Stimulated activated CD4-positive, alpha-beta T cell treated with anti-CD3 and anti-CD28 coated beads, Interleukin-15, amount 100 ng/mL, for 1 hour (primary cell): Measurements from ENCODE around the gene TMEM200A.

Source experiments
- DNase-seq, 2 donors: peaks; one replicate each; pipeline ENCODE4 v3.0.0-alpha.2; 2020; ENCODE audit warnings: low read depth in 1 of 2, low spot score in 1 of 2

The TMEM200A gene

DNA sequence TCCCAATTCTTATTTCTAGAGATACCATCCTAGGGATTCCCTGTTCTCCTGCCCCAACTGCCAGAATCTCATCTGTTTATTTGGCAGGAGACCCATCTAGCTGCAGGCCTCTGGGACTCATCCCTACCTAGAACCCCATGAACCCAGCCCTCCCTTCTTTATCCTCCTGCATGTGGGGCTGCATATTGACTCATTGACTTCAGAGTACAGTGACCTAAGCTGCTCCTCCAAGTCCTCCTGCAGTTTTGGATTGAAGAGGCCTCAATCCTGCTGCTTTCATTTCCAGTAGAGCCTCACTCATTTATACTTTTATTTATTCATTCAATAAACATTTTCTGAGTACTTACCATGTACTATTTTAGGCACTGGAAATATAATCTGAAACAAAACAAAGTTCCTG is 11.6 kb downstream of the TMEM200A start:
- DNase-seq: no peak

GRCh38 chr6:130377915-130378314 is 12.1 kb downstream of the TMEM200A start:
- DNase-seq: no peak

DNA sequence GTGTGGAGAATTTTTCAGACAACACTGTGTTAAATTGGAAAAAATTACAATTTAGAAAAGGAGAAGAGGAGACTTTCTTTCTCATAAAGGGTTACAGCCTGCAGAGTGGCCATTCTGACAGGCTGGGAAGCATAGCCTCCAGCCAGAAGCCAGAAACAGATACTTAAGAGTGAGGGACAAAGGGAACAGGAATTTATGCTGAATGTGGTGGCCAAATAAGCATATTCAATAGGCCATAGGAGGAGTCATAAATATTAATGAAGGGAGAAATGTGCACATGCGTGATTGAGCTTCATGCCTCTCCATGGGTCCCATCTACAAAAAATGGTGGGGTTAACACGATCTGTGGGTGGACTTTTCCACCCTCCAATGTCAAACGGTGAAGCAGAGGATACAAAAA is 13.4 kb downstream of the TMEM200A start:
- DNase-seq: no peak

DNA sequence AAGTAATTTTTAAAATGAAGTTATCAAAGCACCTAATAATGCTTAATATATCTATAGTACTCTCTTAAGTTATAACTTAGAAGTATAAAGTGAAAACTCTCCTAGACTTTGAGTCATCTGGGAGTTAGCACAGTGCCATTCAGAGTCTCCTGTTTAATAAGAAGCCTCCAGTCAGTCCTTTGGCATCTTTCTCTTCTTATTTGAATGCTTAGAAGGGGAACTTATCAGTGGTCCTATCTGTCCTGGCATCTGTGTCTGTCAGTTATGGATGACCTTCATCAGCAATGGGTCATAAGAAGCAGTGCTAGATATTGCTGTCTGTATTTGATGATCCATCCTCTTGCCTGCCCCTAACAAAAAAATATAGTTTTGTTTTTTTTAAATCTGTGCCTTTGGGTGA is 15.2 kb downstream of the TMEM200A start:
- DNase-seq: no peak

DNA sequence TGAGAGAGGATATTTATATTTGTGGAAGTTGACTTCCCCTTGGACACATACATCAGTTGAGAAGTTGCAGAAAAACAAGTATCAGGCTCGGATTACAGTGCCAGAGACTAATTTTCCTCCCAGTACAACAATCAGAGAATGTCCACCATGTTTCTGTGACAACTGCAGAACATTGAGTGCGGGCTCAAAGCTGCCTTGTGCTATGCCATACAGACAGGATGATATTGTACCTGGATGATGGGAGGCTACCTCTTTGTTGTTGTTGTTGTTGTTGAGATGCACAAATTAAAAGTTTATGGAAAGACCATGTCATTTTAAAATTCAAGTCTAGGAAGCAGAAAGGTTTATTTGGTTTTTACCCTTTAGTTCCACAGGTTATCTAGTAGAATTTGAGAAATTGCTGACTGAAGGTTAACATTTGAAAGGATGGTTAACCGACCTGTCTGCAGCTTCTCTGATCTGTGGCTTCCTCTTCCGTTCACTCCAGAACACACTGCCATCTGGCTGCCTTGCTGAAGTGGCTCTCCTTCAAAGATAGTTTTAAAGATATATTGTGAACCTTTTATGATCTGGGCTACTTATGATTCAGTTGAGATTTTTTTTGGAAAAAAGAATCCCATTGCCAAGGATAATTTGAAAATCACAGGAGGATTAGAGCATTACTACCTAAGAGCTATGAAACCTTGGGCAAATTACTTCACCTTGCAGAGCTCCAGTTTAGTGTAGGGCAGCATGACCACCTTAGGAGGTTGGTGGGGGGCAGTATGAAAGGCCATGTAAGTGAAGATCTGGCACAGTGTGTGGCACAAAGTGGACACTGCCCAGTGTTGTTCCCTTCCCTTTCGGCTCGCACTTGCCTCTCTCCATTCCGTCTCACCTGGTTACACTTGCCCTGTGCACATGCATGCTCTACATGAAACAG is 15.9 kb downstream of the TMEM200A start:
- DNase-seq: no peak

- no peak for DNase-seq
These were observed 17.2 kb downstream of the TMEM200A start for GRCh38 chr6:130382872-130383490.

GRCh38 chr6:130385064-130385695 is 19.4 kb downstream of the TMEM200A start:
- no peak for DNase-seq

DNA sequence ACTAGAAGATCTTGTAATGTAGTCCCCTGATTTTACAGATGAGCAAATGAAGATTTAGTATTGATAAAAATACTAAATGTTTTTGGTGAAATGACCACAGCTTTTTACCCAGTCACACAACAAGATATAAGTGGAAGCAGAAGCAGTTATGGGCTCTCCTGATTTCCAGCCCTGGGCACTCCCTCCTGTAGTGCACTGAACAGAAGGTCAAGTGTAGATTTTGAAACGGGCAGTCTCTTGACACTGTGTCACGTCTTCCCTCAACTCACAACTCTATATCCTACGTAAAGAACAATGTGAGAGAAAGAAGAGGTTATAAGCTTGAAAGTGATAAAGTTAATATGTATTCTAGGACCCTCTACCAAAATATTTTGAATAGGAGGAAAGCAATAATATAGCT is 23.3 kb downstream of the TMEM200A start:
- DNase-seq: no peak

DNA sequence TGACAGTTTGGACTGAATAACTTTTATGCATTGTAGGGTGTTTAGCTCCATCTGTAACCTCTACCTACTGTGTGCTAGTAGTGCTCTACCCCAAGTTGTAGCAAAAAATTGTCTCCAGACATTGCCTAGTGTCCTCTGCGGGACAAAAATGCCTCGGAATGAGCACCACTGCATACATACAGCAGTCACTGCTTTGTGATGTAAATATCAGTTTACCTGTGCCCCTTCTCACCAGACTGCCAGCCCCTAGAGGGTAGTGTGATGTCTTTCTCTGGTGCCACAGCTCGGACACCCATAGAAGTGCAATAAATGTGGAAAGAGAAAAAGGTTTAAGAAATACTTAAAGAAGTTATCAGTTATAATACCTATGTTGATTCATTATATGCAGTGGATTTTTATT is 25.1 kb downstream of the TMEM200A start:
- no peak for DNase-seq

DNA sequence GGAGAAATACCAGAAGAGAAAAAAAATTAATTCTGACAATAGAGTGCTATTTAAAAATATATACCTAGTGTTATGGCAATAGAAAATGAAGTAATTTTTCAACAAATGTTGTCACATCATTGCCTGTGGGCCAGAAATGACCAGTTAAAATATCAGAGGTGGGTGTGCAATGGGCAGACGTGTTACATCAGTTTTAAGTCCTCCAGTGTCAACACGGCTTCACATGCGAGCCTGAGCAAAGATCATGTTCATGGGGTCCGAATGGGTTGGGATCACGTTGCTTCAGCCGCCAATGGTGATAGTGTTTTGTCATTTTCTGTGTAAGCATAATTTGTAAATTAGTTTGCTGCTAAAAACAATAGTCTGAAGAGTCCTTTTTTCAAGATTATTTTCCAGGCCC is 27.5 kb downstream of the TMEM200A start:
- DNase-seq: no peak

GRCh38 chr6:130394246-130394645 is 28.4 kb downstream of the TMEM200A start:
- no peak for DNase-seq

DNA sequence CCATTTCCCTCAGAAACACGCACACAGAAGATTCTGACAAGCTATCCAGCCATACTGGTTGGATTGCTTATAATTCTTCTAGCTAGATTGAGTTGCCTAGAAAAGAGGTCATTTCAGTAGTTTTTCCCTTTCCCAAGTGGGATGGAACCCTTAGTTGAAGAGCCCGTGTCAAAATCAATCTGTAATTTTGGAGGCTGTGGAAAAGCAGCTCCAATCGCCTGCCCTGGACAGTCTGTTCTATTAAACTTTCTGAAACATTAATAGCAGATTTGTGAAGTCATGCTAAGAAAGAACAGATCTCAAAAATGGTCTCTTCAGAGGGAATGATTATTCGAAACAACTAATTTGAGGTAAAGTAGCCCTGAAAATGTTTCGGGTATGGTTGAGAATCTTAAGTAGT is 29.3 kb downstream of the TMEM200A start:
- no peak for DNase-seq

GRCh38 chr6:130396722-130397121 is 30.9 kb downstream of the TMEM200A start:
- no peak for DNase-seq

DNA sequence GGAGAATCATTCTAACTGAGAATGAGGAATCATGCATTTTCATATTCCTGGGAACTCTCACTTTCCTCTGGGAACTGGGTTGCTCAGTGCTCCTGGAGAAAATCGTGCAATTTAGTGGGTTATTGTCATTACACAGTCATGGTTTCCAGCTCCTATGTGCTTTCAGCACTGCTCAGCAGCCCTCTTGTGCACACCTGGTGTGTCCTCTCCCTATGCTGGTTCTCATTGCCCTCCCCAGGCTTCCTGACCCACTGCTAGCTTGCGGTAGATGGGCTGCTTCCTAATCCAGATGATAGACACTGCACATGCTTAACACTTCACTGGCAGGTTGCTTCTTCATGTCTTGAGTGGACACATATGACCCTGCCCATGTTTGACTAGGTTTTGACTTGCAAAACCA is 39.7 kb downstream of the TMEM200A start:
- DNase-seq: no peak

DNA sequence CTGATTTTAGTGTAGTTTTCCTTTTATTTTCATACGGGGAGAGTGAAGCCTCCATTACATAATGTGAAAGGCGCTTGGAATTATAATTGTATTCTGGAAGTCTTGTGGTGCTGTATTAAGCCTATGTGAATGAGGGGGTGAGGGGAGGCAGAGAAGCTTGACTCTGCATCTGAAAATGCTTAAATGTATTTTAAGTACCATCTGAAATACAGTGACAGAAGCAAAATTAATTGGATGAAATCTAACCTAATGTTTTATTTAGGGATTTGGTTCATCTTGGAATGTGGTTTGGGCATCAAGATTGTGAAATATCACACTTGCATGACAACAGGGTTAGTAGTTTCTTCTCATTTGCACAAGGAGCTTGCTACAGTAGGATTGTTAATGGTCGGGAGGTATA is 41.2 kb downstream of the TMEM200A start:
- no peak for DNase-seq

DNA sequence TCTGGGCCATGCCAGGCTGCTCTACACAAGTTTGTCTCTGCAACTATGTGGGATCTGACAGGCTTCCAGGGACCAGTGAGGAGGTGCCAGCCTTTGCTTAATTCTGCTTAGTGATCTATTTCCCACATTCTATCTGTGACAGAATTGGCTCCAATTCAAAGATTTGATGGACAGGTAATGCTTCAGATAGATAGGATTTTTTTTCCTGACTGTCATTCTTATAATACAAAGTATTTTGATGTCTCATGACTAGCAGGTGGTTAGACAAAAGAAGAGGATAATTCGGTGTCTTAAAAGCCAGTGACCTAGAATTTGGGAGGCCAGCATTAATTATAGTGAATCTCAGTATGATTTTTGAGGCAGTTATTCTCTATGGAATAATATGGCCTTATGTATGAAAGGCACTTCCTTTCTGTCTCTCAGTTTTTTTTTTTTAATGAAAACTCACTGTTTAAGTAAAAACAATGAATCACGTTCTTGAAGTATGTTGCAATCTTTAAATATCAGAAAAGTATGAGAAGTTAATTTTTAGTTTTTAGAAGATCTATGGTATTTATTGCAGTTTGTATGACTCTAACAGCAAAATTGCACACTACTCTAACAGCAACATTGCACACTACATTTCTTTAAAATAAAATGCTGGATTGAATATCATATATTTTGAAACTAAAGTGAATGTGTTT is 43.7 kb downstream of the TMEM200A start:
- DNase-seq: no peak

DNA sequence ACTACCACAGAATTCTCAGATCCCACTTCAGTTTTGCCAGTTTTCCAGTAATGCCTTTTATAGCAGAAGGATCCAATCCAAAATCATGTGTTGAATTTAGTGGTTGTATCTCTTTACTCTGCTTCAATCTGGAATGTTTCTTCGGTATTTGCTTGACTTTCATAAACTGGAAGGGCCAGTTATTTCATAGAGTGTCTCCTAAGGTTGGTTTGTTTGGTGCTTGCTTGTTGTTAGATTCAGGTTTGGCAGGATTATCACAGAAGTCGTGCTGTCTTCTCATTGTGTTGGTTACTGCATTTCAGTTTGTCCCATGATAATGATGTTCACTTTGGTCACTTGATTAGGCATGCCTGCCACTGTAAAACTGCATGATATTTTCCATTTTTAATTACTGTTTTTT is 45.7 kb downstream of the TMEM200A start:
- DNase-seq: no peak

GRCh38 chr6:130412556-130413290 is 46.9 kb downstream of the TMEM200A start:
- DNase-seq: no peak

- no peak for DNase-seq
These were observed 52.1 kb downstream of the TMEM200A start for GRCh38 chr6:130417951-130418350.

GRCh38 chr6:130420911-130421310 is 55.1 kb downstream of the TMEM200A start:
- DNase-seq: no peak

- DNase-seq: no peak
These were observed 55.8 kb downstream of the TMEM200A start for GRCh38 chr6:130421585-130421984.
